IPS-NIHi11 (cell line): ENCODE data around the gene SEBOX.

Source experiments
- DNase-seq: peaks from one replicate; pipeline ENCODE4 v3.0.0; 2012; ENCODE audit warnings: mixed read lengths, low spot score

SEBOX gene

GRCh38 chr17:28364665-28365363 lies at the start of gene SEBOX:
SEBOX (minus strand) TSS chr17:28365199; CDS start chr17:28365151, 48 bp downstream.
- DNase-seq: no peak

GRCh38 chr17:28413804-28414203 lies 48.8 kb upstream of the SEBOX start:
- no peak for DNase-seq

DNA sequence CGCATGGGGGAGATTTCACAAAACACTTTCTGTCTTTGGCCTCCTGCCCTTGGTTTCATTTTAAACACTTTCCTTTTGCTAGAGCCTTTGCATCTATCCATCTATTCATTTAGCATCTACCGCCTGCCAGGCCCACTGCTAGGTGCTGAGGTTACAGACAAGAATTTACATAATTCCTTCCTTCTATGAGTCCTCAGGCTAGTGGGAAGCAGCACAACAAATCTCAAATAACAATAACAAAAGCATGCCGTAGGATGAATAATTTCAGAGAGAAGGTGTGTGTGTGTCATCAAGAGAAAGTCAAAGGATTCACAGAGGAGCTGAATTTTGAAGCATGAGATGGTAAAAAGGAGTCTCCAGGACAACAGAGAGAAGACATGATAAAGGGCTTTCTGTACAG lies 47.1 kb upstream of the SEBOX start:
- DNase-seq: no peak

- peak; percentile 71 for DNase-seq
Observed at GRCh38 chr17:28407974-28408306, 42.9 kb upstream of the SEBOX start.

GRCh38 chr17:28407130-28407973 lies 42.4 kb upstream of the SEBOX start:
- peak; percentile 65 for DNase-seq

DNA sequence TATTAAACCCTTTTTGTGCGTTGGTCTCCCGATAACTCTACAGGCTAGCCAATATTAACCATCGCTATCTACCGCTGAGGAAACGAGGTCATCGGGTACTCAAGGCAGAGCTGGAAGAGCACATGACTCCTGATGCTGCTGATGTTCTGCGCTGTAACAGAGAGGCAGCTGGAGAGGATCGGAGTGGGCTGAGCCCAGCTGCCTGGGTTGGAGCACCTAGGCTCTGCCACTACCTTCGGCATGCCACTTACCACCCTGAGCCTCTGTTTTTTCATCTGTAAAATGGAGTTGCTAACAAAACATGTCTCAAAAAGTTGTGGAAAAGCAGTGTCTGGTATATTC lies 41.4 kb upstream of the SEBOX start:
- peak; percentile 41 for DNase-seq

DNA sequence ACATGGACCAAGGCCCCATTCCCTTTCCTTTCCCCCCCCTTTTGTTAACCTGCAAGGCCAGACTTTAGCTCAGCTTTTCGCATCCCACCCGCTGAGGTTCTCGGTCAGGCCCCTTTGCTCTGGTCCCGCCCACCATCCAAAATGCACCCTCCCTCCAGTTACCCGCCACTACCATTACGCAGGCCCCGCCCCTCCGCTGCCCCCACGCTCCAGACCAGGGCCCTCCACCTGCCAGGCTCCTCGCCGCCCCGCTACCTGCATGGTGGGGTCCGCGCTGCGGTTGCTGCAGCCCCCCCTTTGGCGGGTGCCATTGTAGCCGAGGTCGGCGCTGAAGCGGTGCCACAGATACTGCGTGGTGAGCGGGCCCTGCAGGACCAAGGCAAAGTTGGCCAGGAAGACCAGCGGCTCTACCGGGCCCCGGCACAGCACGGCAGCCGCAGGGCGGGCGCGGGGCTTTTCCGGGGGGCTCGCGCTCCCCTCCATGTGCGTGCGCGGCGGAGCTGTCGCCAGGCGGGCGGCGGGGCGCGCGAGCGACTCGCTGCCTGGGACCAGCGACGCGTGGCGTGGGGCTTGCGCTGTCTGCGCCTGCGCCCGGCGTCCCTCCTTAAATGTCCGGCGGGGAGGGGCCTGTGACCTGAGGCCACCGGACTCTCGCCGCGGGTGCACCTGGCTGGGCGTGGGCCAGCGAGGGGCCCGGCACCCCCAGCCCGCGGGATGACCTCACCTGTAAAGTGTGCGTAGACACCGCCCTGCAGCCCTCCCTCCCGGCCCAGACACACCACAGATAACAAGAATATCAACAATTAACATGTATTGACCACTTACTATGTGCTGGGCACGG lies 40.9 kb upstream of the SEBOX start, which contains the start of gene SLC46A1:
TSS of gene SLC46A1 (minus strand) at position 581 of the 841 bp plus-strand sequence. CDS start at position 483, 98 bp downstream.
- DNase-seq: peak; percentile 79

DNA sequence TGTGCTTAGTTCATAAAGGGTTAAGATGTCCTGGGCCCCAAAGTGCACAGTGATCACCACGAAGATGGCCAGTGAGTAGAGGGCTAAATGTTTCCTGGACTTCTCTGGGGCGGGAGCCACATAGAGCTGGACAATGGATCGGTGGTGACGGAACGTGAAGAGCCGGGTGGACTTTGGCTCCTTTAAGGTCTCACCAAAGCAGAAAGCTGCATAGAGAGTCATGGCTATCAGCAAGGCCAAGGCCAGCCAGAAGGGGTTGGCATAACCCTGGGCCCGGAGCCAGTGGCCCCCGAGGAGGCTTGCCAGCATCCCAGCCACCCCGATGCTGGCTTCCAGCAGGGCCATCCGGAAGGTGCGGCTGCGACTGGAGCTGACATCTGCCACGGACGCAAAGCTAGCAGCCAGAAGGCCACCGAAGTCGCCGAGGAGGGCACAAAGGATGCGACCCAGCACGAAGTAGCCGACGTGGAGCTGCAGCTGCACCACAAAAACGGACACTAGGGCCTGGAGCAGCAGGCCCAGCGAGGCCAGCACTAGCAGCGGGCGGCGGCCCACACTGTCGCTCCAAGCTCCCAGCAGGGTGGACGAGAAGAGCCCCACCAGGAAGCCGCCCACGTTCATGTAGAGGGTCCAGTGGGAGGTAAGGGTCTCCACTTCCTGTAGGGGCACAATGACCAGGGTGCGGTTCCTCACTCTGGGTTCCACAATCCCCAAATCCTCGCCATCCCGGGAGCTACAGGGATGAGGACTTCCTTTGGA lies 40.0 kb upstream of the SEBOX start:
- no peak for DNase-seq

DNA sequence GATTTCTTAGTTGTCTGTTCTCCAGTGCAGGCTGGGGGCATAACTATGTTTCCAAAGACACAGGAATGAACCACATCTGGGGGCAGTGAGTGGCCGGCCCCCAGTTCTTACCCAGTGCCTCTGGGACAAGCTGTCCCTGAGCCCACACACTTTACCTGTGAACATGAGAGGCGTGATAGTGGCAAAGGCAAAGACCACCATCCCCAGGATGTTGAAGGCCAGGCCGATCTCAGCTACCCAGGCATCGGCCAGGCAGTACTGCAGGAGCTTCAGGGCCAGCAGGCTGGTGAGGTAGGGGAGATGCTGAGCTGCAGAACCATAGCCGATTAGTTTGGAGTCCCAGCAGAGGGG lies 39.4 kb upstream of the SEBOX start:
- no peak for DNase-seq

DNA sequence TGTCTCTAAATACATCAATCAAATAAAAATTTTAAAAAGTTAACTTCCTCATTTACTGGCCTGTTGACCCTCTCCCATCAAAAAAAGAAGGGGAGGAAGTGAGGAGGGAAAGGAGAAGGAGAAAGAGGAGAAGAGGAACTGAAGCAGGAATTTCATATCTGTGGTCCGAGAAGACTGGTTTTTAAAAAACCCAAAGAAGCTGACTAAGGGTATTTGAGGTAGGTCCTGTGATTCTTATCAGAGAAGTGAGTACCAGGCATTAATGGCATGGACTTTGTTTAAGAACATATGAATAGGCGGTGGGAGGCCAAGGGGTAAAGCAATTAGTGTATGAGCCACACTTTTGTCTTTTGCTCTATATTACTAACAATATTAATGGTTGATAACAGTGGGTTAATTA lies 39.0 kb upstream of the SEBOX start:
- no peak for DNase-seq

DNA sequence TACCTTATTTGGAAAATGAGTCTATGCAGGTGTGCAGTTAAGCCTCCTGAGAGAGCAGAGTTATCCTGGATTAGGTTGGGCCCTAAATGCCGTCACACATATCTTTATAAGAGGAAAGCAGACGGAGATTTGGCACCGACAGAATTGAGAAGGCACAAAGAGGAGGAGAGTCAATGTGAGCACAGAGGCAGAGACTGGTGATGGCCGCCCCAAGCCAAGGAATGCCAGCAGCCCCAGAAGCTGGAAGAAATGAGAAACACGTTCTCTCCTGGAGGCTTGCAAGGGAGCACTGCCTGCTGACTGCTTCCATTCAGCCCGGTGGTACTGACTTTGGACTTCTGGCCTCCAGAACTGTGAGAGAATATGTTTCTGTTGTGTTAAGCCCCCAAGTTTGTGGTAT lies 37.8 kb upstream of the SEBOX start:
- DNase-seq: no peak

DNA sequence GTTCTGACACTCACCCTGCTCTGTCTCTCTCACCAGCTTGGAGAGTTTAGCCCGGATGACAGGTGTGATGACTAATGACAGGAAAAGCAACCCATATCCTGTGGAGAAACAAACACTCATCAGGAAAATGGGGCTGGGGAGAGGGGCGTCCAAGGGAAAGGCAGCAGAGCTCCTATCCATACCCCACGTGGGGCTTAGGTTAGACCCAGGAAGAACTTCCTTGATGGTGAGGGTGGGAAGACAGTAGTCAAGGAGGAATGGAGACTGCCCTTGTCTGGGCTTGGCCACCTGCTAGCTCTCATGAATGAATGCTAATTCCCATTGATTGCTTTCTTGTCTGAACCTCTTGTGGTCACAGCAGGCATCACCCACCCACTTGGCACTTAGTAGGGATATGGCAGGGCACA lies 37.2 kb upstream of the SEBOX start:
- DNase-seq: peak; percentile 29

GRCh38 chr17:28399808-28400207 lies 34.8 kb upstream of the SEBOX start:
- no peak for DNase-seq

- DNase-seq: no peak
Observed at GRCh38 chr17:28398280-28398981, 33.4 kb upstream of the SEBOX start.

DNA sequence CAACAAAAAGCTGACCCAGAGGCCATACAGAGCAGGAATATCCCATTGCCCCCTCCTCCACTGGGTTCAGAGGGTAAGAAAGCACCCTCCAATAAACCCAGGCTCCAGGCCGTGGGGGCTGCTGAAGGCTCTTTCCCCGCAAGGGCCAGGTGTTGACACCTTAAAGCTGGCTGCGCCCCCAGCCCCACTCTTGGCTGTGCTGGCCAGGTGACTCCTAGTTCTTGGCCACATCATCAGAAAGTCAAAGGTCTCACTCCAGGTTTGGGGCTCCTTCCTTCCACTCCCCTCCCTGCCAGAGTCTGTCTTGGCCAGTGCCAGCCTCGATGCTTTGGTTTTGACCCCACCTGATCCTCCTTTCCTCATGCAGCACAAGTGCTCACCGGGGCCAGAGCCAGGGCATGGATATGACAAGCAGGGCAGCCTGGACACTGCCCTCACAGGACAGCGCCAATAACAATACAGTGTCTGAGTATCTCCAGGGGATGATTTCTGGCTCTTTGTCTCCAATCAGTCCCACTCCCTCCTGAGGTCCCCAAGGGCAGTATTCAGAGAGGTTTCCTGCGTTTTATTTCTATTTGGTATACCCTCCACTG lies 32.8 kb upstream of the SEBOX start:
- no peak for DNase-seq

DNA sequence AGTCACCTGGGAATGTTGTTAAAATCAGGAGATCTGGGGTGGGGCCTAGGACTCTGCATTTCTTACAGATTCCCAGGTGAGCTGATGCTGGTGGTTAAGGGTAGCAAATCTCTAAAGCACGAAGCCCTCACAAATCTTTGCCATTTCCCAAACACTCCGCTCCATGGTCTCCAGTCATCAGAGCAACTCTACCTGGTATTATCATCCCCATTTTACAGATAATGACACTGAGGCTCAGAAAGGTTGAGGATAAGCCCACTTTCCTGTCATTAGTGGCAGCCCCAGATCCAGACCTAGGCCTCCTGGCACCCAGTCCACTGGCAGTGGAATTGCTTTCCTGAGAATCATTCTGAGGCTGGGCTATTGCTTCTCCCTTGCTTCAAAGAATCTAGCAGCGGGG lies 32.3 kb upstream of the SEBOX start:
- no peak for DNase-seq

GRCh38 chr17:28396635-28397239 lies 31.7 kb upstream of the SEBOX start:
- no peak for DNase-seq

DNA sequence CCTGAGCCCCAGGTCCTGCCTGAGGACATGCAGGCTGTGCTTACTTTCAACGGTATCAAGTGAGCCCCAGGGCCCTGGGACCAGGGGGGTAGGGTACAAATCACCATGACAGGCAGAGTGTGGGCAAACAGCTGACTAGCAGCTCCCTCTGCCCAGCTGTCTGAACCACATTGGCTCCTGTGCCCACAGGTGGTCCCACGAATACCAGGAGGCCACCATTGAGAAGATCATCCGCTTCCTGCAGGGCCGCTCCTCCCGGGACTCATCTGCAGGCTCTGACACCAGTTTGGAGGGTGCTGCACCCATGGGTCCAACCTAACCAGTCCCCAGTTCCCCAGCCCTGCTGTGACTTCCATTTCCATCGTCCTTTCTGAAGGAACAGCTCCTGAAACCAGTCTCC lies 31.0 kb upstream of the SEBOX start:
- DNase-seq: no peak

DNA sequence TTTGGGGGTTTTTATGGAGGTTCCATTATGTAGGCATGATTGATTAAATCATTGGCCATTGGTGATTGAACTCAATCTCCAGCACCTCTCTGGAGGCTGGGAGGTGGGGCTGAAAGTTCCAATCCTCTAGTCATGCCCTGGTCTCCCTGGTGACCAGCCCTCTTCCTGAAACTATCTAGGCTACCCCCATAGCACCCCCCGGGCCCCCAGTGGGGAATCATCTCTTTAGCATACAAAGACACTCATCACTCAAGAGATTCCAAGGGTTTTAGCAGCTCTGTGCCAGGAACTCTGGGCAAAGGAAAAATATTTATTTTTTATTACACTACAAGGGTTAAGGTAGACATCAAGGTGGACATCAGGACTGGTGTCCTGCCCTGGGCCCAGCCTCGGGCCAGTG lies 30.4 kb upstream of the SEBOX start:
- no peak for DNase-seq

DNA sequence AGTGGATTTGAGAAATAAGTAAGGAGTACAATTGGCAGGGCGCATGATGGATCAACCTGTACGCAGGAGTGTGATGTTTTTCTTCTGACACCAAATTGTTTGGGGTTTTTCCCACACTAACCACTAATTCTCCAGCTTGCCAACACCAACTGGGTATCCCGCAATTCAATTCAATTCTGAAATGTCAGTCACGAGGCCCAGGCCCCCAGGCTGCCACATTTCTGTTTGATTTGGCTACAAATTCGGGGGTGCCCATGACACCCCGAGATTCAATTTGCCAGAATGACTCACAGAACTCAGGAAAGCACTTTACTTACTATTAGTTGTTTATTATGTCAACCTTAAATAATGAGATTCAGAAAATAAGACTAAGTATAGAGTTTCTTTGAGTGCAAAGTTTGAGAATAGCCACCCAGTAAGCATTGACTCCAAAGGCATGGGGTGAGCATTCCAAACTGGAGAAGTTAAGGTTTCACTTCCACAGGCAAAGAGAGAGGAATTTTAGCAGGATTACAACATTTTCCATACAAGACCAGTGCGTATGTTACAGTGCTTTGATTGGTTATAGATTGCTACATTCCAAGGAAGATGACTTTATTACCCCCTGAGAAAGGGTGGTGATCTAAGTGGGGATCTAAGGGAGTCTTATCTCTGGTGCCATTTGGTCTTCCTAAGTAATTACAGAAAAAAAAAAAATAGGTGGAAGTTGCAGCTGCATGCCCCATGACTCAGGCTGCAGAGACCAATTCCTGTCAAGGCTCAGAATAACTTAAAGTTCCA lies 29.5 kb upstream of the SEBOX start:
- no peak for DNase-seq
